ENCODE measurements around the gene CCDC40. TPM values are rescaled to one million over a fixed set of nuclear protein-coding genes. Genes with fewer than 3 reads are reported as not detected.

The CCDC40 gene
- total and polyA plus RNA-seq, 10 of the 15 experiments (the other 5 are each of a cell fraction or from before 2014, with no cell fraction given), result 0.06 to 0.10 TPM; not detected in 8

DNA sequence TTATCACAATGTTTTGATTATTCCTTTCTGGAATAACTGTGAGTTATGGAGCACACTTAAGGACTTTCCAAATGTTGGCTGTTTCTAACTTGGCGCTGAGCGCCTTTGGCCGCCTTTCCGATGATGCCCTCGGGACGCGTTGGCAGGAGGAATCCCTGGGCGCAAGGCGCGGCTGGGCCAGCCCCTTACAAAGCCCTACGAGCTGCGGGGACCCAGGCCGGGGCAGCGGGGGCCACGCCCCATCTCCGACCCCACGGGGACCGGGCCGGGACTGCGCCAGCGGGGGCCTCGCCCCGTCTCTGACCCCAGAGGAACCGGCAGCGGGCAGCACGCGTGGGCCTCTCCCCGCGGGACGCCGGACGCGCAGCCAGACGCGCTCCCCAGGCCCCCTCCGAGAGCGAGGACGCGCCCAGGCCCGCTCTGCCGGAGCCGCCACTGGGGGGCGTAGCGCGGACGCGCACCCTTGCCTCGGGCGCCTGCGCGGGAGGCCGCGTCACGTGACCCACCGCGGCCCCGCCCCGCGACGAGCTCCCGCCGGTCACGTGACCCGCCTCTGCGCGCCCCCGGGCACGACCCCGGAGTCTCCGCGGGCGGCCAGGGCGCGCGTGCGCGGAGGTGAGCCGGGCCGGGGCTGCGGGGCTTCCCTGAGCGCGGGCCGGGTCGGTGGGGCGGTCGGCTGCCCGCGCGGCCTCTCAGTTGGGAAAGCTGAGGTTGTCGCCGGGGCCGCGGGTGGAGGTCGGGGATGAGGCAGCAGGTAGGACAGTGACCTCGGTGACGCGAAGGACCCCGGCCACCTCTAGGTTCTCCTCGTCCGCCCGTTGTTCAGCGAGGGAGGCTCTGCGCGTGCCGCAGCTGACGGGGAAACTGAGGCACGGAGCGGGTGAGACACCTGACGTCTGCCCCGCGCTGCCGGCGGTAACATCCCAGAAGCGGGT, 64.8 kb downstream of the CCDC40 start, which contains the start of gene GAA (continued):
- TF ChIP-seq STAT1 (conservative IDR thresholded peaks at IDR 0.05) (0 out of 2 replicates have a peak, but pooled peaks have one; percentile 84), SUPT20H (IDR thresholded peaks at IDR 0.05; ENCODE audit: borderline replicate concordance, control insufficient read depth, low read depth, low read length) (no peak), SREBF2 (IDR thresholded peaks at IDR 0.05; ENCODE audit: low read length) (no peak), STAT3 (IDR thresholded peaks at IDR 0.05; ENCODE audit: low read depth, low read length) (no peak), ESRRA (IDR thresholded peaks at IDR 0.05; ENCODE audit: low read length) (no peak), ZNF217 (IDR thresholded peaks at IDR 0.05) (no peak), TARDBP (IDR thresholded peaks at IDR 0.05; ENCODE audit: borderline replicate concordance) (no peak), TAF1 (IDR thresholded peaks at IDR 0.05; ENCODE audit: borderline replicate concordance, low read depth, low read length) (peak; percentile 56; the same call in 1 of the 2 replicates), MYB (IDR thresholded peaks at IDR 0.05; ENCODE audit: borderline replicate concordance, low read depth, low read length) (0 out of 2 replicates have a peak, but pooled peaks have one; percentile 43), REST (IDR thresholded peaks at IDR 0.05; ENCODE audit: low read depth, low read length) (no peak), ZZZ3 (IDR thresholded peaks at IDR 0.05; ENCODE audit: control insufficient read depth, insufficient read length, low read depth) (no peak), MXI1 (IDR thresholded peaks at IDR 0.05; ENCODE audit: low read depth, low read length) (peak; percentile 69), RBBP5 (conservative IDR thresholded peaks at IDR 0.05) (no peak), EP300 (IDR thresholded peaks at IDR 0.05; ENCODE audit: borderline replicate concordance in 1 of 2, control insufficient read depth in 1 of 2, low read depth in 2 of 2, low read length in 2 of 2) (0 out of 4 replicates have a peak, but pooled peaks of 1 of the 2 experiments have one; percentile 9), NFYB (IDR thresholded peaks at IDR 0.05; ENCODE audit: insufficient read depth, low read depth, low read length) (no peak), CEBPB (IDR thresholded peaks at IDR 0.05; ENCODE audit: borderline replicate concordance in 1 of 2, low read depth in 2 of 2, low read length in 2 of 2) (no peak), NR2F1 (conservative IDR thresholded peaks at IDR 0.05) (peak; percentile 96), DPF2 (IDR thresholded peaks at IDR 0.05) (peak; percentile 88), POLR2AphosphoS5 (IDR thresholded peaks at IDR 0.05; ENCODE audit: low read length) (no peak)
- TF ChIP-seq, protein P1, sequence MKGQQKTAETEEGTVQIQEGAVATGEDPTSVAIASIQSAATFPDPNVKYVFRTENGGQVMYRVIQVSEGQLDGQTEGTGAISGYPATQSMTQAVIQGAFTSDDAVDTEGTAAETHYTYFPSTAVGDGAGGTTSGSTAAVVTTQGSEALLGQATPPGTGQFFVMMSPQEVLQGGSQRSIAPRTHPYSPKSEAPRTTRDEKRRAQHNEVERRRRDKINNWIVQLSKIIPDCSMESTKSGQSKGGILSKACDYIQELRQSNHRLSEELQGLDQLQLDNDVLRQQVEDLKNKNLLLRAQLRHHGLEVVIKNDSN (IDR thresholded peaks at IDR 0.05; ENCODE audit: borderline replicate concordance, extremely low read length, insufficient read depth, low read depth, low read length), result peak; percentile 99
- TF ChIP-seq, protein P2, sequence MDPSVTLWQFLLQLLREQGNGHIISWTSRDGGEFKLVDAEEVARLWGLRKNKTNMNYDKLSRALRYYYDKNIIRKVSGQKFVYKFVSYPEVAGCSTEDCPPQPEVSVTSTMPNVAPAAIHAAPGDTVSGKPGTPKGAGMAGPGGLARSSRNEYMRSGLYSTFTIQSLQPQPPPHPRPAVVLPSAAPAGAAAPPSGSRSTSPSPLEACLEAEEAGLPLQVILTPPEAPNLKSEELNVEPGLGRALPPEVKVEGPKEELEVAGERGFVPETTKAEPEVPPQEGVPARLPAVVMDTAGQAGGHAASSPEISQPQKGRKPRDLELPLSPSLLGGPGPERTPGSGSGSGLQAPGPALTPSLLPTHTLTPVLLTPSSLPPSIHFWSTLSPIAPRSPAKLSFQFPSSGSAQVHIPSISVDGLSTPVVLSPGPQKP (IDR thresholded peaks at IDR 0.05; ENCODE audit: low read depth, low read length), result no peak
